K562 (cell line): ENCODE data around the gene NUP133. TPM values are rescaled to one million over a fixed set of nuclear protein-coding genes. Genes with fewer than 3 reads are reported as not detected.
A peak's percentile ranks its signal among the peaks of the same experiment; 100 is the strongest.

Source experiments
- ASH1L ChIP-seq: fragments of 450-650 bp; IDR thresholded peaks from 2 replicates; pipeline ENCODE4 v1.6.1; 2018; ENCODE audit warnings: borderline replicate concordance, mild to moderate bottlenecking, low read depth; ENCODE audit not compliant: partially characterized antibody
- ATF1 ChIP-seq, 2 experiments: fragments of 450-650 bp in 1 of 2; IDR thresholded peaks; 2 replicates each; pipeline ENCODE4 v1.6.1; 2016; ENCODE audit warnings: missing compliant biosample characterization in 1 of 2, missing genetic modification characterization in 1 of 2
- BRCA1 ChIP-seq, 2 experiments: fragments of 450-650 bp in 1 of 2; sonication (generic) in 1 of 2; formaldehyde crosslinking in 1 of 2; IDR thresholded peaks; 2 replicates each; pipeline versions ENCODE4 v1.5.0 to v1.6.1; 2017 to 2020; ENCODE audit warnings: mild to moderate bottlenecking in 1 of 2, missing genetic modification reagents in 1 of 2
- CHCHD3 ChIP-seq: fragments of 250-450 bp; sonication (Bioruptor Pico); IDR thresholded peaks from 2 replicates; pipeline ENCODE4 v2.1.2; 2022; ENCODE audit warnings: mild to moderate bottlenecking
- CSDE1 ChIP-seq, 2 experiments: fragments of 450-650 bp; IDR thresholded peaks; 2 replicates each; pipeline ENCODE4 v1.6.1; 2016; ENCODE audit warnings: mild to moderate bottlenecking in 1 of 2
- CTCF ChIP-seq, 3 experiments: IDR thresholded peaks in 2 of 3; conservative IDR thresholded peaks in 1 of 3; 2 replicates each; pipeline ENCODE4 v1.5.1; 2011 to 2012; ENCODE audit warnings: low read length in 3 of 3, mild to moderate bottlenecking in 3 of 3, control low read depth in 2 of 3, improper control_type of control experiment in 1 of 3, inconsistent platforms in 1 of 3, low read depth in 1 of 3, mixed read lengths in 1 of 3, moderate library complexity in 1 of 3; ENCODE audit not compliant: insufficient read depth in 2 of 3
- DPF2 ChIP-seq: fragments of 450-650 bp; IDR thresholded peaks from 2 replicates; pipeline ENCODE4 v1.6.1; 2016
- FOS ChIP-seq: IDR thresholded peaks from 3 replicates; pipeline ENCODE4 v1.6.1; 2011; ENCODE audit not compliant: insufficient read length; ENCODE audit errors: extremely low read depth
- KAT7 ChIP-seq: sonication (generic); formaldehyde crosslinking; IDR thresholded peaks from 2 replicates; pipeline ENCODE4 v1.8.0; 2022; ENCODE audit warnings: missing genetic modification reagents, mild to moderate bottlenecking, borderline replicate concordance
- MEF2A ChIP-seq: IDR thresholded peaks from 2 replicates; pipeline ENCODE4 v1.6.1; 2011; ENCODE audit warnings: low read depth, mild to moderate bottlenecking, low read length, moderate library complexity; ENCODE audit not compliant: control insufficient read depth
- PHB ChIP-seq: fragments of 250-450 bp; sonication (Bioruptor Pico); IDR thresholded peaks from 2 replicates; pipeline ENCODE4 v1.5.0; 2021
- PHTF2 ChIP-seq: fragments of 250-450 bp; sonication (Bioruptor Pico); IDR thresholded peaks from 2 replicates; pipeline ENCODE4 v1.5.0; 2021; ENCODE audit warnings: mild to moderate bottlenecking
- SIN3B ChIP-seq: fragments of 450-650 bp; IDR thresholded peaks from 2 replicates; pipeline ENCODE4 v1.6.1; 2017; ENCODE audit warnings: low read depth, mild to moderate bottlenecking, moderate library complexity
- SNAPC5 ChIP-seq: fragments of 250-450 bp; sonication (Bioruptor Pico); IDR thresholded peaks from 2 replicates; pipeline ENCODE4 v1.8.0; 2021; ENCODE audit warnings: moderate library complexity, mild to moderate bottlenecking, inconsistent platforms
- TRIM24 ChIP-seq, 2 experiments: fragments of 450-650 bp; IDR thresholded peaks; 2 replicates each; pipeline ENCODE4 v1.6.1; 2016
- ZHX1 ChIP-seq: fragments of 150-350 bp; conservative IDR thresholded peaks from 2 replicates; pipeline ENCODE4 v1.6.1; 2014; ENCODE audit warnings: low read length
- ZNF324 ChIP-seq: fragments of 250-450 bp; sonication (Bioruptor Pico); IDR thresholded peaks from 2 replicates; pipeline ENCODE4 v1.4.0; 2020; ENCODE audit warnings: mild to moderate bottlenecking
- ZNF395 ChIP-seq: fragments of 200-800 bp; sonication (Bioruptor generic); IDR thresholded peaks from 2 replicates; pipeline ENCODE4 v1.6.1; 2017; ENCODE audit warnings: missing genetic modification characterization, missing compliant biosample characterization
- ZNF740 ChIP-seq, 3 experiments: fragments of 200-800 bp in 1 of 3; sonication (Bioruptor generic) in 1 of 3; sonication (generic) in 1 of 3; formaldehyde crosslinking in 1 of 3; IDR thresholded peaks; 2 replicates each; pipeline versions ENCODE4 v1.6.1 to v1.8.0; 2016 to 2022; ENCODE audit warnings: mild to moderate bottlenecking in 2 of 3, missing compliant biosample characterization in 2 of 3, missing genetic modification characterization in 2 of 3, missing genetic modification reagents in 1 of 3
- polyA plus RNA-seq, 8 experiments: library from polyadenylated mRNA; depleted of rRNA in 4 of 8; stranded (reverse) in 5 of 8; unstranded in 3 of 8; fragments of >200 nt; fragmentation: Nextera tagmentation in 2 of 8; fragmentation: Illumina TruSeq in 1 of 8; extraction: Ambion mirVana in 2 of 8; extraction: Trizol in 1 of 8; gene quantifications; 2 replicates each; pipeline versions ENCODE4 v1.2.1 to v1.2.3, GENCODE V29; 2011 to 2014; ENCODE audit warnings: inconsistent platforms in 1 of 8, missing spikeins in 1 of 8
- total RNA-seq, 7 experiments: library from RNA; depleted of rRNA in 6 of 7; stranded (reverse); fragments of >200 nt in 6 of 7; fragmentation: Illumina TruSeq in 2 of 7; extraction: Trizol in 2 of 7; gene quantifications; 2 replicates each; pipeline versions ENCODE4 v1.2.1 to v1.2.3, GENCODE V29; 2011 to 2021; ENCODE audit warnings: low replicate concordance in 1 of 7

NUP133 gene
- total and polyA plus RNA-seq, 9 of the 15 experiments (the other 6 are each of a cell fraction or from before 2014, with no cell fraction given): 21.7 to 85.1 (median 61.3) TPM

GRCh38 chr1:229507951-229508822, at the start of gene NUP133 (continued):
- TF ChIP-seq ZNF395 (CRISPR knock-in tag) (no peak; the same call in none of the 2 replicates), SIN3B (peak; percentile 95), PHTF2 (CRISPR knock-in tag) (peak; percentile 70; the same call in 1 of the 2 replicates), CTCF (IDR thresholded peaks at IDR 0.05 in 2 of 3, conservative IDR thresholded peaks at IDR 0.05 in 1 of 3; ENCODE audit: insufficient read depth in 2 of 3, low read depth in 1 of 3, low read length in 3 of 3) (no peak), CSDE1 (IDR thresholded peaks at IDR 0.05) (peak in 1 of 2 experiments; percentile 71; a peak in 2 of 4 replicates), ATF1 (CRISPR knock-in tag; IDR thresholded peaks at IDR 0.05) (peak; percentile 96), ATF1 (tag; IDR thresholded peaks at IDR 0.05) (peak; percentile 100), TRIM24 (IDR thresholded peaks at IDR 0.05) (peak in 1 of 2 experiments; percentile 33; a peak in 1 of 4 replicates), SNAPC5 (CRISPR knock-in tag) (no peak), FOS (no peak), CHCHD3 (no peak), ZNF324 (CRISPR knock-in tag) (no peak), ZHX1 (peak; percentile 75; the same call in 1 of the 2 replicates), MEF2A (0 out of 2 replicates have a peak, but pooled peaks have one; percentile 0), ASH1L (no peak), KAT7 (CRISPR knock-in tag) (no peak), ZNF740 (CRISPR knock-in tag; IDR thresholded peaks at IDR 0.05) (0 out of 2 replicates have a peak, but pooled peaks have one; percentile 14), ZNF740 (tag; IDR thresholded peaks at IDR 0.05) (no peak), DPF2 (no peak), PHB (CRISPR knock-in tag) (no peak), BRCA1 (IDR thresholded peaks at IDR 0.05) (no peak), BRCA1 (CRISPR knock-in tag; IDR thresholded peaks at IDR 0.05) (no peak)
